K562 (cell line): ENCODE results near the gene TMEM217. TPM values are rescaled to one million over a fixed set of nuclear protein-coding genes. Genes with fewer than 3 reads are reported as not detected.

Source experiments
- ATF2 ChIP-seq: sonication (generic); formaldehyde crosslinking; IDR thresholded peaks from 2 replicates; pipeline ENCODE4 v1.8.1; 2022; ENCODE audit warnings: missing genetic modification reagents
- CBX3 ChIP-seq, 2 experiments: IDR thresholded peaks; 1 replicate in 1 of 2; 2 replicates in 1 of 2; pipeline ENCODE4 v1.6.1; 2012; ENCODE audit warnings: inconsistent platforms in 2 of 2, low read length in 2 of 2, borderline replicate concordance in 1 of 2, control low read depth in 1 of 2
- CHD1 ChIP-seq: fragments of 200-600 bp; sonication (generic); IDR thresholded peaks from one replicate; pipeline ENCODE4 v1.6.1; 2012; ENCODE audit warnings: mild to moderate bottlenecking, moderate library complexity, low read length, inconsistent platforms
- DDX20 ChIP-seq: fragments of 450-650 bp; IDR thresholded peaks from 2 replicates; pipeline ENCODE4 v1.6.1; 2016; ENCODE audit warnings: missing genetic modification characterization, low read depth, mild to moderate bottlenecking, missing compliant biosample characterization, moderate library complexity
- DLX4 ChIP-seq: fragments of 250-450 bp; sonication (Bioruptor Pico); IDR thresholded peaks from 2 replicates; pipeline ENCODE4 v1.6.1; 2021; ENCODE audit warnings: mild to moderate bottlenecking
- E2F4 ChIP-seq: sonication (generic); formaldehyde crosslinking; IDR thresholded peaks from 2 replicates; pipeline ENCODE4 v1.8.0; 2022; ENCODE audit warnings: mild to moderate bottlenecking, low read depth, missing genetic modification reagents
- ETS2 ChIP-seq: IDR thresholded peaks from 2 replicates; pipeline ENCODE4 v1.6.1; 2016; ENCODE audit warnings: borderline replicate concordance, missing genetic modification characterization, mild to moderate bottlenecking, moderate library complexity, missing compliant biosample characterization; ENCODE audit not compliant: poor library complexity, severe bottlenecking
- GTF2E2 ChIP-seq: fragments of 200-800 bp; sonication (Bioruptor generic); IDR thresholded peaks from 2 replicates; pipeline ENCODE4 v1.6.1; 2016; ENCODE audit warnings: missing genetic modification characterization, missing compliant biosample characterization
- JUN ChIP-seq, 2 experiments: sonication (generic) in 1 of 2; formaldehyde crosslinking in 1 of 2; IDR thresholded peaks; 2 replicates each; pipeline versions ENCODE4 v1.6.1 to v1.8.0; 2012 to 2022; ENCODE audit warnings: borderline replicate concordance in 2 of 2, mild to moderate bottlenecking in 2 of 2, improper control_type of control experiment in 1 of 2, low read depth in 1 of 2, low read length in 1 of 2, missing genetic modification reagents in 1 of 2
- KDM1A ChIP-seq, 2 experiments: fragments of 450-650 bp; IDR thresholded peaks; 2 replicates each; pipeline ENCODE4 v1.6.1; 2016; ENCODE audit warnings: mild to moderate bottlenecking in 2 of 2
- LARP7 ChIP-seq: fragments of 450-650 bp; IDR thresholded peaks from 2 replicates; pipeline ENCODE4 v1.6.1; 2016
- LEF1 ChIP-seq: fragments of 450-650 bp; IDR thresholded peaks from 2 replicates; pipeline ENCODE4 v1.6.1; 2016; ENCODE audit warnings: mild to moderate bottlenecking
- MTA2 ChIP-seq: fragments of 450-650 bp; IDR thresholded peaks from 2 replicates; pipeline ENCODE4 v1.6.1; 2016; ENCODE audit warnings: low read depth
- POLR2H ChIP-seq: IDR thresholded peaks from 2 replicates; pipeline ENCODE4 v1.6.1; 2016; ENCODE audit warnings: missing genetic modification characterization, low read depth, mild to moderate bottlenecking, control low read depth, missing compliant biosample characterization, moderate library complexity
- SMARCE1 ChIP-seq: fragments of 450-650 bp; IDR thresholded peaks from 2 replicates; pipeline ENCODE4 v1.7.1; 2016; ENCODE audit warnings: mild to moderate bottlenecking
- TRIM24 ChIP-seq, 2 experiments: fragments of 450-650 bp; IDR thresholded peaks; 2 replicates each; pipeline ENCODE4 v1.6.1; 2016
- TRIM28 ChIP-seq: fragments of 450-650 bp; IDR thresholded peaks from 2 replicates; pipeline ENCODE4 v1.6.1; 2017
- ZNF121 ChIP-seq: sonication (generic); formaldehyde crosslinking; conservative IDR thresholded peaks from 2 replicates; pipeline ENCODE4 v1.8.0; 2022; ENCODE audit warnings: missing genetic modification reagents
- ZNF449 ChIP-seq: fragments of 250-450 bp; sonication (Bioruptor Pico); IDR thresholded peaks from 2 replicates; pipeline ENCODE4 v1.8.0; 2022; ENCODE audit warnings: moderate library complexity, mild to moderate bottlenecking, inconsistent platforms
- ZNF551 ChIP-seq: fragments of 250-450 bp; sonication (Bioruptor Pico); IDR thresholded peaks from 2 replicates; pipeline ENCODE4 v1.5.0; 2021; ENCODE audit warnings: mild to moderate bottlenecking, moderate library complexity
- ZNF764 ChIP-seq: fragments of 250-450 bp; sonication (Bioruptor Pico); IDR thresholded peaks from 2 replicates; pipeline ENCODE4 v1.4.0; 2020; ENCODE audit warnings: low read depth, mild to moderate bottlenecking, moderate library complexity
- polyA plus RNA-seq, 8 experiments: library from polyadenylated mRNA; depleted of rRNA in 4 of 8; stranded (reverse) in 5 of 8; unstranded in 3 of 8; fragments of >200 nt; fragmentation: Nextera tagmentation in 2 of 8; fragmentation: Illumina TruSeq in 1 of 8; extraction: Ambion mirVana in 2 of 8; extraction: Trizol in 1 of 8; gene quantifications; 2 replicates each; pipeline versions ENCODE4 v1.2.1 to v1.2.3, GENCODE V29; 2011 to 2014; ENCODE audit warnings: inconsistent platforms in 1 of 8, missing spikeins in 1 of 8
- total RNA-seq, 7 experiments: library from RNA; depleted of rRNA in 6 of 7; stranded (reverse); fragments of >200 nt in 6 of 7; fragmentation: Illumina TruSeq in 2 of 7; extraction: Trizol in 2 of 7; gene quantifications; 2 replicates each; pipeline versions ENCODE4 v1.2.1 to v1.2.3, GENCODE V29; 2011 to 2021; ENCODE audit warnings: low replicate concordance in 1 of 7
- TF ChIP-seq, protein P1 (sequence below): fragments of 250-450 bp; sonication (Bioruptor Pico); IDR thresholded peaks from 2 replicates; pipeline ENCODE4 v1.5.0; 2020; ENCODE audit warnings: mild to moderate bottlenecking

Gene TMEM217
- total and polyA plus RNA-seq, 9 of the 15 experiments (the other 6 are each of a cell fraction or from before 2014, with no cell fraction given) = 1.3 to 8.0 (median 1.9) TPM

- no peak for TF ChIP-seq ATF2 (CRISPR knock-in tag)
- TF ChIP-seq ZNF449 (CRISPR knock-in tag) = no peak
- no peak for TF ChIP-seq LEF1
- TF ChIP-seq JUN (IDR thresholded peaks at IDR 0.05; ENCODE audit: borderline replicate concordance, low read depth, low read length) = no peak
- no peak for TF ChIP-seq JUN (CRISPR knock-in tag; IDR thresholded peaks at IDR 0.05; ENCODE audit: borderline replicate concordance)
- TF ChIP-seq LARP7 = no peak
- TF ChIP-seq ZNF121 (CRISPR knock-in tag) = peak; percentile 96
- no peak for TF ChIP-seq ZNF551 (CRISPR knock-in tag)
- peak; percentile 78 to 81 for TF ChIP-seq TRIM24 (IDR thresholded peaks at IDR 0.05)
- no peak for TF ChIP-seq ETS2
- TF ChIP-seq MTA2 = no peak
- TF ChIP-seq GTF2E2 = no peak; the same call in 1 of the 2 replicates
- no peak for TF ChIP-seq POLR2H (tag)
- TF ChIP-seq DDX20 (tag) = no peak
- TF ChIP-seq SMARCE1 = no peak
- TF ChIP-seq ZNF764 (CRISPR knock-in tag) = no peak
- TF ChIP-seq, protein P1, sequence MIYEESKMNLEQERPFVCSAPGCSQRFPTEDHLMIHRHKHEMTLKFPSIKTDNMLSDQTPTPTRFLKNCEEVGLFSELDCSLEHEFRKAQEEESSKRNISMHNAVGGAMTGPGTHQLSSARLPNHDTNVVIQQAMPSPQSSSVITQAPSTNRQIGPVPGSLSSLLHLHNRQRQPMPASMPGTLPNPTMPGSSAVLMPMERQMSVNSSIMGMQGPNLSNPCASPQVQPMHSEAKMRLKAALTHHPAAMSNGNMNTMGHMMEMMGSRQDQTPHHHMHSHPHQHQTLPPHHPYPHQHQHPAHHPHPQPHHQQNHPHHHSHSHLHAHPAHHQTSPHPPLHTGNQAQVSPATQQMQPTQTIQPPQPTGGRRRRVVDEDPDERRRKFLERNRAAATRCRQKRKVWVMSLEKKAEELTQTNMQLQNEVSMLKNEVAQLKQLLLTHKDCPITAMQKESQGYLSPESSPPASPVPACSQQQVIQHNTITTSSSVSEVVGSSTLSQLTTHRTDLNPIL (CRISPR knock-in tag) = no peak
- TF ChIP-seq TRIM28 = peak; percentile 44; the same call in 1 of the 2 replicates
- no peak for TF ChIP-seq E2F4 (CRISPR knock-in tag)
- peak in 1 of 2 experiments; percentile 85; a peak in 1 of 3 replicates for TF ChIP-seq CBX3 (IDR thresholded peaks at IDR 0.05; ENCODE audit: borderline replicate concordance in 1 of 2, low read length in 2 of 2)
- TF ChIP-seq KDM1A (IDR thresholded peaks at IDR 0.05) = peak; percentile 47 to 74; a peak in 1 of 4 replicates
- no peak for TF ChIP-seq DLX4 (CRISPR knock-in tag)
- TF ChIP-seq CHD1 = no peak
Observed at GRCh38 chr6:37188962-37189510, 68.9 kb downstream of the TMEM217 start (continued).
